Measurements from ENCODE around the gene IGSF9.

- TF ChIP-seq CTCF (IDR thresholded peaks at IDR 0.05) (no peak), POLR2A (IDR thresholded peaks at IDR 0.05) (no peak)
Measured at GRCh38 chr1:159931795-159932173, 13.6 kb downstream of the IGSF9 start.

Data from uterus (tissue), 2 donors.